ENCODE data around the gene MEG3. TPM values are rescaled to one million over a fixed set of nuclear protein-coding genes. Genes with fewer than 3 reads are reported as not detected.

MEG3 gene
- total RNA-seq, 1 experiment from 2014 or later = 338 TPM

DNA sequence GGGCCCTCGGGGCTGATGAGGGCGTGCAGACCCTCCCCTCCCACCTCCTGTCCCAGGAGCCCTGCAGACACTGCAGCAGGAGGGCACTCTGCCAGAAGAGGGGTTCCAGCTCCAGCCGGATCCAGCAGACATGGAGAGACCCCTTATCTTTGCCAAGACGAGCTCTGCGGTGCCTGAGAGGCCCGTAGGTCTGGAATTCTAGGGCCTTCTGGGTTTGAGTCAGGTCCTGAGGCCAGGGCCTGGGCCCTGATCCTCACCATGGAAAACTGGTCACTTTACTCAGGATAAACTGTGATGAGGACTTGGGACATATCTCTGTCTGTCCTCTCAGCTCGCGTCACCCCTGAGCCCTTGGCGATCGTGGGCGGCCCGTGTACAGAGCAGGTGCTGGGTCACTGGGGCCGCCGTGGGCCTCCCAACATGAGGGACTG is 13.8 kb downstream of the MEG3 start (continued):
- no peak for TF ChIP-seq NFE2L1 (CRISPR knock-in tag; IDR thresholded peaks at IDR 0.05)
- TF ChIP-seq, protein P1, sequence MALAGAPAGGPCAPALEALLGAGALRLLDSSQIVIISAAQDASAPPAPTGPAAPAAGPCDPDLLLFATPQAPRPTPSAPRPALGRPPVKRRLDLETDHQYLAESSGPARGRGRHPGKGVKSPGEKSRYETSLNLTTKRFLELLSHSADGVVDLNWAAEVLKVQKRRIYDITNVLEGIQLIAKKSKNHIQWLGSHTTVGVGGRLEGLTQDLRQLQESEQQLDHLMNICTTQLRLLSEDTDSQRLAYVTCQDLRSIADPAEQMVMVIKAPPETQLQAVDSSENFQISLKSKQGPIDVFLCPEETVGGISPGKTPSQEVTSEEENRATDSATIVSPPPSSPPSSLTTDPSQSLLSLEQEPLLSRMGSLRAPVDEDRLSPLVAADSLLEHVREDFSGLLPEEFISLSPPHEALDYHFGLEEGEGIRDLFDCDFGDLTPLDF (CRISPR knock-in tag; IDR thresholded peaks at IDR 0.05) = no peak

DNA sequence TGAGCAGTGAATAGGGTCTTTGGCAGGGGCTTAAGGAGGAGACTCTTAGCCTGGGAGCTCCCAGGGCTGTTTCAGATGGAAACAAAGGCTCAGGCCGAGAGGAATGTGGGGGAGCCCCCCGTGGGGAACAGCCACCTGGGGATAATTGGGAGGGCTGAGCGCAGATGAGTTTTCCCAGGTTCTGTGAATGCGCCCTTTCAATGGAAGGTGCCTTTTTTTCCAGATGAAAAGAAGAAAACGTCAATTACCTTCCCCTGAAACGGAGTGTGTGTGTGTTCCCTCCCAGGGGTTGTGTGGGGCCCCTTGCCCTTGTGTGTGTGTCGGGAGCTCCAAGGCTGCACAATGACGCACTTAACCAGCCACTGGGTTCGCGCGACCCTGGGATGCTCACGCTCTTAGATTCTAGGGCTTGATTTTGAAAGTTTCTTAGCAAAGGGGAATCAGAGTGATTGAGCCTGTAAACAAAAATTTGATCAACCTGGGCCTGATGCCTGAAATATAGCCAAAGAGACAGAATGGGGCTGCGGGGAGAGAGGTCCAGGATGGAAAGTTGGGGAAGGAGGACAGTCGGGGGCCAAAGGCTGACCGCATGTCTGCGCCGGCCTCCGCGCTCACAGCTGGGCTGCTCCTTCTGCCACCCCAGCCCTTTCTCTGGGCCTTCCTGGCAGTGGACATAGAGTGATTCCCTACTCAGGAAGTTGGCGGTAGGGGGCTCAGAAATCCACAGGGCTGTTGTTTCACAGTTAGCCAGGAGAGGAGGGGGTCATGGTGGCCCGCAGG is 14.6 kb downstream of the MEG3 start:
- H3K36me3 Mint-ChIP-seq = peaks cover 22% of the 10 kb centered on the region
- no peak for TF ChIP-seq ZNF396 (CRISPR knock-in tag; IDR thresholded peaks at IDR 0.05; ENCODE audit: borderline replicate concordance)
- TF ChIP-seq, protein P2, sequence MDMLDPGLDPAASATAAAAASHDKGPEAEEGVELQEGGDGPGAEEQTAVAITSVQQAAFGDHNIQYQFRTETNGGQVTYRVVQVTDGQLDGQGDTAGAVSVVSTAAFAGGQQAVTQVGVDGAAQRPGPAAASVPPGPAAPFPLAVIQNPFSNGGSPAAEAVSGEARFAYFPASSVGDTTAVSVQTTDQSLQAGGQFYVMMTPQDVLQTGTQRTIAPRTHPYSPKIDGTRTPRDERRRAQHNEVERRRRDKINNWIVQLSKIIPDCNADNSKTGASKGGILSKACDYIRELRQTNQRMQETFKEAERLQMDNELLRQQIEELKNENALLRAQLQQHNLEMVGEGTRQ (CRISPR knock-in tag; IDR thresholded peaks at IDR 0.05) = no peak
- no peak for TF ChIP-seq CBFB (CRISPR knock-in tag; IDR thresholded peaks at IDR 0.05; ENCODE audit: low read depth)
- no peak for TF ChIP-seq MXD4 (CRISPR knock-in tag; IDR thresholded peaks at IDR 0.05; ENCODE audit: borderline replicate concordance)
- no peak for TF ChIP-seq ZNF263 (CRISPR knock-in tag; IDR thresholded peaks at IDR 0.05; ENCODE audit: low read depth)
- TF ChIP-seq ZNF232 (CRISPR knock-in tag; IDR thresholded peaks at IDR 0.05) = no peak
- TF ChIP-seq, protein P3, sequence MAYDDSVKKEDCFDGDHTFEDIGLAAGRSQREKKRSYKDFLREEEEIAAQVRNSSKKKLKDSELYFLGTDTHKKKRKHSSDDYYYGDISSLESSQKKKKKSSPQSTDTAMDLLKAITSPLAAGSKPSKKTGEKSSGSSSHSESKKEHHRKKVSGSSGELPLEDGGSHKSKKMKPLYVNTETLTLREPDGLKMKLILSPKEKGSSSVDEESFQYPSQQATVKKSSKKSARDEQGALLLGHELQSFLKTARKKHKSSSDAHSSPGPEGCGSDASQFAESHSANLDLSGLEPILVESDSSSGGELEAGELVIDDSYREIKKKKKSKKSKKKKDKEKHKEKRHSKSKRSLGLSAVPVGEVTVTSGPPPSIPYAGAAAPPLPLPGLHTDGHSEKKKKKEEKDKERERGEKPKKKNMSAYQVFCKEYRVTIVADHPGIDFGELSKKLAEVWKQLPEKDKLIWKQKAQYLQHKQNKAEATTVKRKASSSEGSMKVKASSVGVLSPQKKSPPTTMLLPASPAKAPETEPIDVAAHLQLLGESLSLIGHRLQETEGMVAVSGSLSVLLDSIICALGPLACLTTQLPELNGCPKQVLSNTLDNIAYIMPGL (CRISPR knock-in tag; IDR thresholded peaks at IDR 0.05) = no peak
- TF ChIP-seq, protein P4, sequence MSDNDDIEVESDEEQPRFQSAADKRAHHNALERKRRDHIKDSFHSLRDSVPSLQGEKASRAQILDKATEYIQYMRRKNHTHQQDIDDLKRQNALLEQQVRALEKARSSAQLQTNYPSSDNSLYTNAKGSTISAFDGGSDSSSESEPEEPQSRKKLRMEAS (CRISPR knock-in tag; IDR thresholded peaks at IDR 0.05) = no peak
- TF ChIP-seq RELA (CRISPR knock-in tag; IDR thresholded peaks at IDR 0.05; ENCODE audit: borderline replicate concordance) = no peak
- no peak for TF ChIP-seq IRF2 (CRISPR knock-in tag; IDR thresholded peaks at IDR 0.05; ENCODE audit: borderline replicate concordance, low read depth)
- H3K4me3 Mint-ChIP-seq = no peak overlapping the region
- peaks cover 44% of the 10 kb centered on the region for H3K4me1 Mint-ChIP-seq
- ChIA-PET CTCF (interaction anchor here (0.9 to 1.8 kb wide), 6 partner anchors 11 to 463 kb away, joined by 3 to 9 read pairs (median 4); no protein-coding TSS in a partner anchor), POLR2A (no interaction called here)
- peak; percentile 50 for ATAC-seq
- DNase-seq (ENCODE audit: low spot score) = no peak
- peak overlapping the region; percentile 67 for H3K27ac Mint-ChIP-seq
- no peaks in the 10 kb centered on the region for H3K9me3 Mint-ChIP-seq
- H3K27me3 Mint-ChIP-seq (ENCODE audit: low read depth) = 0 out of 2 replicates have a peak, but pooled peaks cover 5% of the 10 kb centered on the region

DNA sequence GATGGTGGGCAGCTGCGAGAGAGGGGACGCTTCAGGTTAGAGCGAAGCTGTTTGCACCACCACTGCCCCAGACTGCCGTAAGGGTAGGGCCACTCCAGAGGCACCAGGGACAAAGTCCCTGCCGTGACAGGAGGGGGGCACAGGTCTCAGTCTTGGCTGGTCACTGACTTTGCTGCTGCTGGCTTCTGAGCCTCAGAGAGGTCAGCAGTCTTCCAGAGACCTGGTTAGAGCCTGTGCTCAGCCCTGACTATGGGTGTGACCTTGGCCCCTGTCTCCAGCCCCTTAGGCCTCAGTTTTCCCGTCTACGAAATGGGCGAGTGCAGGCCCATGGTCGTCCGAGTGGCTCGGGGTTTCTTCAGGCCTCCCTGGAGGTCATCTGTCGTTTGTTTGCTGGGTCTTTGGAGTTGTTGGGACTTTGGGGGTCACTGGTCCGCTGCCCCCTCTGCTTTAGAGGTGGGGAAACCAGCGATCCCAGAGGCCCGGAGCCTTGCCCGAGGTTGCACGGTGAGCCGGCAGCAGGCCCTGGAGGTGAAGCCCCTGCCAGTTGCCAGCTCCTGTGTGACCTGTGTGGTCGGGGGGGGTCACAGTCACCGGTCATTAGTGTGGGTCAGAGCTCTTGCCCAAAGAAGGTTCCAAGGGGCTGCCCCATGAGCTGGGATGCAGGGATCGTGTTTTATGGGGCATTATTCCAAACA is 15.3 kb downstream of the MEG3 start:
- POLR2A ChIA-PET = no interaction called here
- H3K9me3 Mint-ChIP-seq = no peaks in the 10 kb centered on the region
- TF ChIP-seq CBFB (CRISPR knock-in tag; IDR thresholded peaks at IDR 0.05; ENCODE audit: low read depth) (no peak), TP53 (CRISPR knock-in tag; IDR thresholded peaks at IDR 0.05) (no peak), SMAD4 (CRISPR knock-in tag; IDR thresholded peaks at IDR 0.05) (no peak), ELF4 (CRISPR knock-in tag; IDR thresholded peaks at IDR 0.05; ENCODE audit: low read depth) (no peak), GTF2I (CRISPR knock-in tag; conservative IDR thresholded peaks at IDR 0.05) (peak; percentile 73; the same call in 1 of the 2 replicates)
- H3K27ac Mint-ChIP-seq = peak overlapping the region; percentile 67; the same call in 1 of the 2 replicates
- H3K36me3 Mint-ChIP-seq = peaks cover 22% of the 10 kb centered on the region
- 0 out of 2 replicates have a peak, but pooled peaks cover 5% of the 10 kb centered on the region for H3K27me3 Mint-ChIP-seq (ENCODE audit: low read depth)
- H3K4me3 Mint-ChIP-seq = no peak overlapping the region
- DNase-seq (ENCODE audit: low spot score) = no peak
- peaks cover 43% of the 10 kb centered on the region for H3K4me1 Mint-ChIP-seq
- ATAC-seq = no peak
- CTCF ChIA-PET = interaction anchor here (1.1 to 1.8 kb wide), 5 partner anchors 10 to 188 kb away, joined by 3 to 12 read pairs (median 7); no protein-coding TSS in a partner anchor
